IPS-NIHi11 (cell line): ENCODE measurements around the gene UBL5.
"Not testable (repeated sequence)": the region's sequence is repeated elsewhere in the genome, so short reads cannot be mapped to it uniquely, and the experiment has no call there.

ENCODE experiments used
- DNase-seq: peaks from one replicate; pipeline ENCODE4 v3.0.0; 2012; ENCODE audit warnings: mixed read lengths, low spot score

The UBL5 gene

DNA sequence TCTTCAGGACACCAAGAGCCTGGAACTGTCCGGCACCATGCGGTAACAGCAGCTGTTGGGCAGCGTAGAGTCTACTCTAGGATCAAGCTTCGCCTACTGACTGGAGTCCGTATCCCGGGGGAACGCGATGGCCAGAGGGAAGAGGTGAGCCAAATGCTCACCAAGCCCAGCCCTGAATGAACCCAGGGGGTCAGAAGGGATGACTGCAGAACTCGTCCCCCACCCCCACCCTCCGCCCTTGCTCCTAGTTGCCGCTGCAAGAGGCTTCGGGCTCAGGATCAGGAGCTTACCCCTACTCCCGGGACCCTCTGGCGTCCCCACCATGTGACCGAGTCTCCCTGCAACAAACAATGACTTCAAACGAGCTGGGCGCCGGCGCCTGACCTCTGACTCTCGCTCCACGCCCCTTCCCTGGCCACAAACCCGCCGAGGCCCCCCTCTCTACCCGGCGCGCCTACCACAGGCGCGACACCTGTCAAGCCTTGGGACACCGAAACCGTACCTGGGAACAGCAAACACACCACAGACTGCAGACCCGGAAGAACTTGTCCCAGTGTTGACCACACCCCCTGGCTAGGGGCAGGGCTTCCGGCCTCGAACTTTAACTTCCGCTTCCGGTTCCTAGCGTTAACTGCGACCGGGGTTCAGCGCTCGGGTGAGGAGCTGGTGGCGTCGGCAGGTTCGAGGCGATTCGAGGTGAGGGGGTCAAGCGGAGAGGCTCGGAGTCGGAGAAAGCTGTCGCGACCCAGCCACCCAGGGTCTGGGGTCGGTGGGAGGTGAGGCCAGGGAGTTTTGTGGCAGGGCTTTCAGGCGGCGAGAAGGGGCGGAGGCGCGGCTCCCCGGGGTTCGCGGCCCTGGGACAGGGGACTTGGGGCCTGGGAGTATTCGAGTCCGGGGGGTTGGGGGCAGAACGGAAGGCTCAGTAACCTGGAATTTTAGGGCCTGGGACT lies at the start of gene UBL5:
Gene UBL5 (plus strand): TSS at position 630 of the 950 bp plus-strand sequence. CDS start 420 bp downstream, outside the sequence.
- DNase-seq, result peak; percentile 93

DNA sequence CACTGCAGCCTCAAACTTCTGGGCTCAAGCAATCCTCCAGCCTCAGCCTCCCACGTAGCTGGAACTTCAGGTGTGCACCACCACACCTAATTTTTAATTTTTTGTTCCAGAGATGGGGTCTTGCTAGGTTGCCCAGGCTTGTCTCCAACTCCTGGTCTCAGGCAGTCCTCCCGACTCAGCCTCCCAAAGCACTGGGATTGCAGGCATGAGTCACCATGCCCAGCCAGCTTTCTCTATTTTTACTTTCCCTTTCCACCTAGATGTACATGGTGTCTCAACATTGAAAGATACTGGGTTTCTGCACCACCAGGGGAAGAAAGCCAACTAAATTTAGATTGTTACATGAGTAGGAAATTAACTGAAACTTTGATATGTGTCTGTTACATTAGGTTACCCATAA lies 45.4 kb upstream of the UBL5 start:
- DNase-seq, result no peak

GRCh38 chr19:9784163-9784496 lies 43.6 kb upstream of the UBL5 start:
- not testable (repeated sequence) for DNase-seq

- peak; percentile 88 for DNase-seq
These were observed 42.1 kb upstream of the UBL5 start for GRCh38 chr19:9785367-9786331.

- DNase-seq, result no peak
These were observed 41.4 kb upstream of the UBL5 start for GRCh38 chr19:9786342-9786741.

- no peak for DNase-seq
These were observed 40.9 kb upstream of the UBL5 start for GRCh38 chr19:9786819-9787218.

GRCh38 chr19:9788604-9789003 lies 39.1 kb upstream of the UBL5 start:
- not testable (repeated sequence) for DNase-seq

DNA sequence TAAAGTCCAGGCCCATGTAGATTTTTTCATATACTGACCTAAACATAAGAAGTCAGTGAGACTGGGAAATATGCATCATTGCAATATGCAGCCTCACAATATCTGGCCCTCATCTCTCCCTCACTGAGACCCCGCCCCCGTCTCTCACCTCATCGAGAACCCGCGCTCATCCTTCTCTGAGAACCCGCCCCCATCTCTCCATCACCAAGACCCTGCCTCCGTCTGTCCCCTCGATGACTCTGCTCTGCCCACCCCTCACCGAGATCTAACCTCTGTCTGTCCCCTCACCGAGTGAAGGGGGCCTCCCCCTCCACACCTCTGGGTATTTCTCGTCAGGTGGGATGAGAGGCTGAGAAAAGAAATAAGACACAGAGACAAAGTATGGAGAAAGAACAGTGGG lies 38.7 kb upstream of the UBL5 start:
- no peak for DNase-seq

DNA sequence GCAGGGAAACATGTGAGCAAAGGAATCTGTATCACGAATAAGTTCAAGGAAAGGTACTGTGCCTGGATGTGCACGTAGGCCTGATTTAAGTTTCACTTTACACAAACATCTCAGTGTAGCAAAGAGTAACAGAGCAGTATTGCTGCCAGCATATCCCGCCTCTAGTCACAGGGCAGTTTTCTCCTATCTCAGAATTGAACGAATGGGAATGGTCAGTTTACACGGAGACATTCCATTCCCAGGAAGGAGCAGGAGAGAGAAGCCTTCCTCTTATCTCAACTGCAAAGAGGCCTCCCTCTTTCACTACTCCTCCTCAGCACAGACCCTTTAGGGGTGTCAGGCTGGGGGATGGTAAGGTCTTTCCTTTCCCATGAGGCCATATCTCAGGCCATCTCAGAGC lies 38.1 kb upstream of the UBL5 start:
- DNase-seq, result not testable (repeated sequence)

- not testable (repeated sequence) for DNase-seq
These were observed 36.7 kb upstream of the UBL5 start for GRCh38 chr19:9791073-9791367.

DNA sequence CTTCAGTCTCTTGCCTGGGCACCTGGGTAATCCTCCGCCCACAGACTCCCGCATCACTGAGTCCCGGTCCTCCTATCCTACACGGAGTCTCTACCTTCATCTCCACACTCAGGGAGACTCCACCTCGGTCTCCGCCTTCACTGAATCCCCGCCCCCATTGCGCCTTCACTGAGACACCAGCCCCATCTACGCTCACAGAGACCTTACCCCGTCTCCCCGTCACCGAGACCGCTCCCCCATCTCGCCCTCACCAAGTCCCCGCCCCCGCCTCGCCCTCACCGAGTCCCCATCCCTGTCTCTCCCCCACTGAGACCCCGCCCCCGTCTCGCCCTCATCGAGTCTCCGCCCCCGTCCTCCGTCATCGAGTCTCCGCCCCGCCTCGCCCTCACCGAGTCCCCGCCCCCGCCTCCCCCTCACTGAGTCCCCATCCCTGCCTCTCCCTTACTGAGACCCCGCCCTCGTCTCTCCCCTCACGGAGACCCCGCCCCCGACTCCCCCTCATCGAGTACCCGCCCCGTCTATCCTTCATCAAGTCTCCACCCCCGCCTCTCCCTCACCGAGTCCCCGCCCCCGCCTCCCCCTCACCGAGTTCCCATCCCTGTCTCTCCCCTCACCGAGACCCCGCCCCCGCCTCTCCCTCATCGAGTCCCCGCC lies 36.0 kb upstream of the UBL5 start:
- DNase-seq, result peak; percentile 68

DNA sequence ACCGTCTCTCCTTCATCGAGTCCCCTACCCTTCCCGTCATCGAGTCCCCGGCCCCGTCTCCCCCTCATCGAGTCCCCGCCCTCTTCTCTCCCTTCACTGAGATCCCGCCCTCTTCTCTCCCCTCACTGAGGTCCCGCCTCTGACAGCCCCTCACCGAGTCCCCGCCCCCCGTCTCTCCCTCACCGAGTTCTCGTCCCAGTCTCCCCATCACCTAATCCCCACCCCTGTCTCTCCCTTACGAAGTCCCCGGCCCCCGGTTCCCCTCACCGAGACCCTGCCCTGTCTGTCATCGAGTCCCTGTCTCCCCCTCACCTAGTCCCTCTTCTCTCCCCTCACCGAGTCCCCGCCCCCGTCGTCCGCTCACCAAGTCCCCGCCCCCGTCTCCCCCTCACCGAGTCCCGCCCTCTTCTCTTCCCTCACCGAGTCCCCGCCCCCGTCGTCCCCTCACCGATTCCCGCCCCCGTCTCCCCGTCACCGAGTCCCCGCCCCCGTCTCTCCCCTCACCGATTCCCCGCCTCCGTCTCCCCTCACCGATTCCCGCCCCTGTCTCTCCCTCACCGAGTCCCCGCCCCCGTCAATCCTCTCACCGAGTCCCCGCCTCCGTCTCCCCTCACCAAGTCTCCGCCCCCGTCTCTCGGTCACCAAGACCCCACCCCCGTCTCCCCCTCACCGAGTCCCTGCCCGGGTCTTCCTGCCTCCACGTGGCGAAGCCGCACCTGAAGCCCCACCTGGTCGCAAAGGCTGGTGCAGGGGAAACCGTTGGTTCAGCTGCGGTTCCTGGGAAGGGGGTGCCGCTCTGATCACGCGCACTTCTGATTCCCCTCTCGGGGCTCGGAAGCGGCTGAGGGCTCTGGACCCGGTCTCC lies 35.3 kb upstream of the UBL5 start:
- DNase-seq, result peak; percentile 81

DNA sequence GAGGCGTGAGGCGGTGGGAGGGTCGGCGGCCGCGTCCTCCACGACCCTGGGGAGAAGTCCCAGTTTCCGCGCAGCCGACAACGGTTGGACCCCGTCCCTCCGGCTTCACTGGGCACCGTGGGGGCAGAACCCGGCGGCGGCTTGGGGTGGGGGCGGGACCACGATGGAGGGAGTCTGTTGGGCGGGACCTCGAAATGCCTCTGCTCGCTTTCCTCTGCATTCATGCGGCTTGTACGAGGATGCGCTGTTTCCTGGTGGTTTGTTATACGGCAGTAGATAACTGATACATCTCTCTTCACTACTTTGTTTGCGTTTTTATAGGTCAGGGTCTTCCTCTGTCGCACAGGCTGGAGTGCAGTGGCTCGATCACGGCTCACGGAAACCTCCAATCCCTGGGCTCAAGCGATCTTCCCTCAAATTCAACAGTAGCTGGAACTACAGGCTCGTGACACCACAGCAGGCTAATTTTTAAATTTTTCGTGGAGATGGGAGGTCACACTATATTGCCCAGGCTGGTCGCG lies 34.6 kb upstream of the UBL5 start:
- DNase-seq, result peak; percentile 22

- DNase-seq, result peak; percentile 59
These were observed 31.5 kb upstream of the UBL5 start for GRCh38 chr19:9796113-9796773.

GRCh38 chr19:9797871-9798270 lies 29.8 kb upstream of the UBL5 start:
- DNase-seq, result no peak

GRCh38 chr19:9799162-9799561 lies 28.6 kb upstream of the UBL5 start:
- DNase-seq, result no peak

GRCh38 chr19:9801976-9802375 lies 25.7 kb upstream of the UBL5 start:
- DNase-seq, result peak; percentile 71

GRCh38 chr19:9806803-9807202 lies 20.9 kb upstream of the UBL5 start:
- DNase-seq, result no peak

- DNase-seq, result no peak
These were observed 18.6 kb upstream of the UBL5 start for GRCh38 chr19:9808855-9809824.
